Liver (tissue), 3 donors: ENCODE data around the gene TBX2.

Experiments used
- CTCF ChIP-seq: fragments of 150-350 bp; IDR thresholded peaks from 2 replicates; pipeline ENCODE4 v1.5.1; 2017; ENCODE audit warnings: improper control_type of control experiment, low read depth, low read length; ENCODE audit not compliant: missing input control
- EGR1 ChIP-seq, 2 donors: IDR thresholded peaks; 2 replicates each; pipeline ENCODE4 v1.6.1; 2016 to 2018; ENCODE audit warnings: antibody characterized with exemption in 2 of 2, low read depth in 2 of 2
- FOXA2 ChIP-seq: IDR thresholded peaks from 2 replicates; pipeline ENCODE4 v1.6.1; 2016; ENCODE audit warnings: antibody characterized with exemption
- GABPA ChIP-seq, 2 donors: IDR thresholded peaks in 1 of 2; conservative IDR thresholded peaks in 1 of 2; 2 replicates each; pipeline ENCODE4 v1.6.1; 2016; ENCODE audit warnings: antibody characterized with exemption in 2 of 2, mild to moderate bottlenecking in 1 of 2, moderate library complexity in 1 of 2
- JUND ChIP-seq, 2 donors: IDR thresholded peaks; 2 replicates each; pipeline ENCODE4 v1.6.1; 2016; ENCODE audit warnings: antibody characterized with exemption in 2 of 2
- SP1 ChIP-seq: IDR thresholded peaks from 2 replicates; pipeline ENCODE4 v1.6.1; 2018; ENCODE audit warnings: antibody characterized with exemption, mild to moderate bottlenecking
- YY1 ChIP-seq: IDR thresholded peaks from 2 replicates; pipeline ENCODE4 v1.6.1; 2016; ENCODE audit warnings: antibody characterized with exemption, mild to moderate bottlenecking
- ZBTB33 ChIP-seq: IDR thresholded peaks from 2 replicates; pipeline ENCODE4 v1.6.1; 2016; ENCODE audit warnings: antibody characterized with exemption
- TF ChIP-seq, protein P1 (sequence below): IDR thresholded peaks from 2 replicates; pipeline ENCODE4 v1.6.1; 2016; ENCODE audit warnings: antibody characterized with exemption
- TF ChIP-seq, protein P2 (sequence below): IDR thresholded peaks from 2 replicates; pipeline ENCODE4 v1.6.1; 2016; ENCODE audit warnings: antibody characterized with exemption, mild to moderate bottlenecking
- donor health status: healthy.
- donor health status: healthy.

DNA sequence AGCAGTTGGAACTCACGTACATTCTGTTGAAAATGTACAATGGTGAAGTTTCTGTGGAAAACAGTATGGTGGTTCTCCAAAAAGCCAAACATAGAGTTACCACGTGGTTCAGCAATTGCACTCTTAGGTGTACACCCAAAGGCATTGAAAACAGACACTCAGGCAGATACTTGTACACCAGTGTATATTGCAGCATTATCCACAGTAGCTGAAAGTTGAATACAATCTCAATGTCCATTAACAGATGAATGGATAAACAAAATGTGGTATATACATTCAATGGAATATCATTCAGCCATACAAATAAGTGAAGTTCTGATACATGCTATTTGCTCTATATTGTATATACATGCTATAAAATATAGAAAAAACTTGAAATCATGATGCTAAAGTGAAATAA lies 23.2 kb downstream of the TBX2 start:
- TF ChIP-seq YY1, result no peak
- no peak for TF ChIP-seq SP1
- TF ChIP-seq GABPA (IDR thresholded peaks at IDR 0.05 in 1 of 2, conservative IDR thresholded peaks at IDR 0.05 in 1 of 2), result no peak
- no peak for TF ChIP-seq ZBTB33
- TF ChIP-seq CTCF, result no peak
- TF ChIP-seq, protein P1, sequence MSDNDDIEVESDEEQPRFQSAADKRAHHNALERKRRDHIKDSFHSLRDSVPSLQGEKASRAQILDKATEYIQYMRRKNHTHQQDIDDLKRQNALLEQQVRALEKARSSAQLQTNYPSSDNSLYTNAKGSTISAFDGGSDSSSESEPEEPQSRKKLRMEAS, result no peak
- TF ChIP-seq JUND (IDR thresholded peaks at IDR 0.05), result no peak
- TF ChIP-seq, protein P2, sequence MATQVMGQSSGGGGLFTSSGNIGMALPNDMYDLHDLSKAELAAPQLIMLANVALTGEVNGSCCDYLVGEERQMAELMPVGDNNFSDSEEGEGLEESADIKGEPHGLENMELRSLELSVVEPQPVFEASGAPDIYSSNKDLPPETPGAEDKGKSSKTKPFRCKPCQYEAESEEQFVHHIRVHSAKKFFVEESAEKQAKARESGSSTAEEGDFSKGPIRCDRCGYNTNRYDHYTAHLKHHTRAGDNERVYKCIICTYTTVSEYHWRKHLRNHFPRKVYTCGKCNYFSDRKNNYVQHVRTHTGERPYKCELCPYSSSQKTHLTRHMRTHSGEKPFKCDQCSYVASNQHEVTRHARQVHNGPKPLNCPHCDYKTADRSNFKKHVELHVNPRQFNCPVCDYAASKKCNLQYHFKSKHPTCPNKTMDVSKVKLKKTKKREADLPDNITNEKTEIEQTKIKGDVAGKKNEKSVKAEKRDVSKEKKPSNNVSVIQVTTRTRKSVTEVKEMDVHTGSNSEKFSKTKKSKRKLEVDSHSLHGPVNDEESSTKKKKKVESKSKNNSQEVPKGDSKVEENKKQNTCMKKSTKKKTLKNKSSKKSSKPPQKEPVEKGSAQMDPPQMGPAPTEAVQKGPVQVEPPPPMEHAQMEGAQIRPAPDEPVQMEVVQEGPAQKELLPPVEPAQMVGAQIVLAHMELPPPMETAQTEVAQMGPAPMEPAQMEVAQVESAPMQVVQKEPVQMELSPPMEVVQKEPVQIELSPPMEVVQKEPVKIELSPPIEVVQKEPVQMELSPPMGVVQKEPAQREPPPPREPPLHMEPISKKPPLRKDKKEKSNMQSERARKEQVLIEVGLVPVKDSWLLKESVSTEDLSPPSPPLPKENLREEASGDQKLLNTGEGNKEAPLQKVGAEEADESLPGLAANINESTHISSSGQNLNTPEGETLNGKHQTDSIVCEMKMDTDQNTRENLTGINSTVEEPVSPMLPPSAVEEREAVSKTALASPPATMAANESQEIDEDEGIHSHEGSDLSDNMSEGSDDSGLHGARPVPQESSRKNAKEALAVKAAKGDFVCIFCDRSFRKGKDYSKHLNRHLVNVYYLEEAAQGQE, result no peak
- no peak for TF ChIP-seq EGR1 (IDR thresholded peaks at IDR 0.05; ENCODE audit: low read depth in 2 of 2)
- TF ChIP-seq FOXA2, result no peak
